OCI-LY3 (cell line): ENCODE results near the gene DPP10.

Source experiments
- H2AFZ ChIP-seq: fragments of 200-600, 300-600 bp; shearing (Covaris generic); 2 replicates; pipeline ENCODE4 v1.6.0; 2014; ENCODE audit warnings: antibody characterized with exemption, low read depth, low read length
- H3K27ac ChIP-seq: fragments of 200-600, 300-600 bp; sonication (generic); 2 replicates; pipeline ENCODE4 v1.5.1; 2014; ENCODE audit warnings: mild to moderate bottlenecking, low read length, moderate library complexity, mixed read lengths
- H3K27me3 ChIP-seq: fragments of 200-600, 300-600 bp; sonication (generic); 2 replicates; pipeline ENCODE4 v1.6.1; 2014; ENCODE audit warnings: low read depth, low read length, mixed read lengths
- H3K36me3 ChIP-seq: fragments of 200-600, 300-600 bp; sonication (generic); replicated peaks from 2 replicates; pipeline ENCODE3; 2014; ENCODE audit warnings: low read depth, low read length, mixed read lengths
- H3K4me1 ChIP-seq: fragments of 300-600, 200-600 bp; sonication (generic); 2 replicates; pipeline ENCODE4 v1.6.1; 2014; ENCODE audit warnings: low read length, mixed read lengths
- H3K4me2 ChIP-seq: fragments of 200-600, 300-600 bp; sonication (generic); 2 replicates; pipeline ENCODE4 v1.6.1; 2014; ENCODE audit warnings: low read length, mixed read lengths
- H3K4me3 ChIP-seq: fragments of 300-600, 200-600 bp; sonication (generic); 2 replicates; pipeline ENCODE4 v1.5.1; 2014; ENCODE audit warnings: antibody characterized with exemption, mild to moderate bottlenecking, low read length, moderate library complexity
- H3K79me2 ChIP-seq: fragments of 300-600, 200-600 bp; shearing (Covaris generic); 2 replicates; pipeline ENCODE4 v1.6.1; 2014; ENCODE audit warnings: mild to moderate bottlenecking, low read length, mixed read lengths
- H3K9ac ChIP-seq: fragments of 300-600, 200-600 bp; shearing (Covaris generic); 2 replicates; pipeline ENCODE4 v1.6.0; 2014; ENCODE audit warnings: mild to moderate bottlenecking, low read length, moderate library complexity
- H3K9me3 ChIP-seq: fragments of 200-600, 300-600 bp; shearing (Covaris generic); 2 replicates; pipeline ENCODE4 v1.6.1; 2014; ENCODE audit warnings: low read length, mixed read lengths; ENCODE audit not compliant: insufficient read depth
- H4K20me1 ChIP-seq: fragments of 200-600, 300-600 bp; sonication (generic); 2 replicates; pipeline ENCODE4 v1.6.1; 2016; ENCODE audit warnings: low read length, mixed read lengths; ENCODE audit not compliant: insufficient read depth
- CTCF ChIP-seq: fragments of 200-600, 300-600 bp; sonication (generic); IDR thresholded peaks from 2 replicates; pipeline ENCODE4 v1.5.1; 2014; ENCODE audit warnings: antibody characterized with exemption, low read length, low read depth
- EZH2phosphoT487 ChIP-seq: fragments of 200-600 bp; shearing (Covaris generic); IDR thresholded peaks from 2 replicates; pipeline ENCODE4 v1.6.1; 2018; ENCODE audit warnings: antibody characterized with exemption, mixed run types, low read depth

The DPP10 gene

GRCh38 chr2:115169814-115170213, 727.4 kb downstream of the DPP10 start:
- no peak overlapping the region for H3K4me2 ChIP-seq
- no peaks in the 10 kb centered on the region for H3K79me2 ChIP-seq
- no peak overlapping the region for H3K27ac ChIP-seq
- no peak overlapping the region for H2AFZ ChIP-seq
- H4K20me1 ChIP-seq, result no peaks in the 10 kb centered on the region
- no peaks in the 10 kb centered on the region for H3K36me3 ChIP-seq
- H3K27me3 ChIP-seq, result no peaks in the 10 kb centered on the region
- H3K4me3 ChIP-seq, result no peak overlapping the region
- no peaks in the 10 kb centered on the region for H3K4me1 ChIP-seq
- H3K9ac ChIP-seq, result no peak overlapping the region
- H3K9me3 ChIP-seq, result no peaks in the 10 kb centered on the region
- TF ChIP-seq EZH2phosphoT487 (no peak), CTCF (no peak)

GRCh38 chr2:115171751-115172150, 729.3 kb downstream of the DPP10 start:
- Histone ChIP-seq H3K36me3 (no peaks in the 10 kb centered on the region), H2AFZ (no peak overlapping the region), H4K20me1 (no peaks in the 10 kb centered on the region), H3K9ac (no peak overlapping the region), H3K4me1 (no peaks in the 10 kb centered on the region), H3K27ac (no peak overlapping the region), H3K27me3 (no peaks in the 10 kb centered on the region), H3K4me3 (no peak overlapping the region), H3K79me2 (no peaks in the 10 kb centered on the region), H3K9me3 (no peaks in the 10 kb centered on the region), H3K4me2 (no peak overlapping the region)
- TF ChIP-seq CTCF (no peak), EZH2phosphoT487 (no peak)

GRCh38 chr2:115174651-115175050, 732.2 kb downstream of the DPP10 start:
- no peak overlapping the region for H3K4me3 ChIP-seq
- H3K9me3 ChIP-seq, result no peaks in the 10 kb centered on the region
- H4K20me1 ChIP-seq, result no peaks in the 10 kb centered on the region
- no peak overlapping the region for H3K27ac ChIP-seq
- H3K36me3 ChIP-seq, result no peaks in the 10 kb centered on the region
- H3K79me2 ChIP-seq, result no peaks in the 10 kb centered on the region
- no peak overlapping the region for H2AFZ ChIP-seq
- TF ChIP-seq EZH2phosphoT487 (no peak), CTCF (no peak)
- H3K4me2 ChIP-seq, result no peak overlapping the region
- H3K4me1 ChIP-seq, result no peaks in the 10 kb centered on the region
- H3K27me3 ChIP-seq, result no peaks in the 10 kb centered on the region
- no peak overlapping the region for H3K9ac ChIP-seq

GRCh38 chr2:115183144-115183543, 740.7 kb downstream of the DPP10 start:
- TF ChIP-seq CTCF (no peak), EZH2phosphoT487 (no peak)
- Histone ChIP-seq H4K20me1 (no peaks in the 10 kb centered on the region), H3K9me3 (no peaks in the 10 kb centered on the region), H3K4me3 (no peak overlapping the region), H2AFZ (no peak overlapping the region), H3K27ac (no peak overlapping the region), H3K36me3 (no peaks in the 10 kb centered on the region), H3K4me1 (no peaks in the 10 kb centered on the region), H3K27me3 (no peaks in the 10 kb centered on the region), H3K79me2 (no peaks in the 10 kb centered on the region), H3K9ac (no peak overlapping the region), H3K4me2 (no peak overlapping the region)
